Esophagus muscularis mucosa (tissue), 3 donors: ENCODE measurements around the gene ANKRD35.

ENCODE experiments used
- CTCF ChIP-seq, 3 experiments: fragments of 200-600 bp in 2 of 3; fragments of 450-650 bp in 1 of 3; sonication (generic) in 2 of 3; IDR thresholded peaks; one replicate each; pipeline ENCODE4 v1.5.1; 2017 to 2019; ENCODE audit warnings: antibody characterized with exemption in 3 of 3, mild to moderate bottlenecking in 2 of 3, moderate library complexity in 1 of 3
- POLR2AphosphoS5 ChIP-seq, 2 donors: sonication (generic); formaldehyde crosslinking; IDR thresholded peaks; one replicate each; pipeline ENCODE4 v1.6.1; 2017; ENCODE audit warnings: antibody characterized with exemption in 2 of 2

GRCh38 chr1:145874646-145875045, 11.0 kb downstream of the ANKRD35 start:
- TF ChIP-seq CTCF (IDR thresholded peaks at IDR 0.05), result no peak
- TF ChIP-seq POLR2AphosphoS5 (IDR thresholded peaks at IDR 0.05), result no peak
